GM18873 (cell line): Measurements from ENCODE around the gene SAFB.

Source experiments
- ATAC-seq: cut with Tn5 transposase; IDR thresholded peaks from one replicate; pipeline ENCODE4 v1.9.1; 2021; ENCODE audit warnings: mild to moderate bottlenecking, moderate library complexity, moderate number of reproducible peaks; ENCODE audit not compliant: unreplicated experiment, low FRiP score

Gene SAFB

GRCh38 chr19:5663904-5664303 is 41.0 kb downstream of the SAFB start:
- ATAC-seq: no peak

GRCh38 chr19:5664515-5664914 is 41.6 kb downstream of the SAFB start:
- no peak for ATAC-seq

GRCh38 chr19:5665781-5666513 is 43.1 kb downstream of the SAFB start:
- no peak for ATAC-seq

GRCh38 chr19:5666921-5667610 is 44.2 kb downstream of the SAFB start:
- ATAC-seq: no peak

GRCh38 chr19:5667751-5668271 is 44.9 kb downstream of the SAFB start:
- no peak for ATAC-seq

- ATAC-seq: no peak
Observed at GRCh38 chr19:5669212-5669611, 46.3 kb downstream of the SAFB start.

- ATAC-seq: no peak
Observed at GRCh38 chr19:5671600-5671999, 48.7 kb downstream of the SAFB start.

GRCh38 chr19:5672708-5673459 is 50.0 kb downstream of the SAFB start:
- no peak for ATAC-seq

- ATAC-seq: no peak
Observed at GRCh38 chr19:5673752-5674151, 50.9 kb downstream of the SAFB start.

- no peak for ATAC-seq
Observed at GRCh38 chr19:5674714-5675113, 51.8 kb downstream of the SAFB start.

- ATAC-seq: no peak
Observed at GRCh38 chr19:5676105-5676771, 53.4 kb downstream of the SAFB start.

GRCh38 chr19:5676772-5677105 is 53.9 kb downstream of the SAFB start:
- no peak for ATAC-seq

- ATAC-seq: no peak
Observed at GRCh38 chr19:5677136-5677535, 54.3 kb downstream of the SAFB start.

GRCh38 chr19:5677580-5677979 is 54.7 kb downstream of the SAFB start:
- no peak for ATAC-seq

GRCh38 chr19:5678071-5678718 is 55.3 kb downstream of the SAFB start:
- no peak for ATAC-seq

- no peak for ATAC-seq
Observed at GRCh38 chr19:5679289-5680083, 56.6 kb downstream of the SAFB start.

GRCh38 chr19:5680084-5680436 is 57.2 kb downstream of the SAFB start:
- ATAC-seq: no peak

GRCh38 chr19:5680437-5681368 is 57.8 kb downstream of the SAFB start, which contains the start of the genes HSD11B1L and MICOS13:
TSS of gene HSD11B1L (plus strand) at chr19:5681027. CDS start at chr19:5684833, 3,806 bp downstream.
TSS of gene MICOS13 (minus strand) at chr19:5680516. CDS start at chr19:5680486, 30 bp downstream.
- ATAC-seq: peak; percentile 79
